ENCODE results near the gene ZNF723.
"Not testable (repeated sequence)": the region's sequence is repeated elsewhere in the genome, so short reads cannot be mapped to it uniquely, and the experiment has no call there.

Gene ZNF723

GRCh38 chr19:22832031-22832762 is at the start of gene ZNF723:
TSS of gene ZNF723 (plus strand) at chr19:22832291. CDS start at chr19:22832380, 89 bp downstream.
- DNase-seq (ENCODE audit: low read depth), result no peak
- no peak within 1 kb of the TSS for H3K4me3 ChIP-seq (ENCODE audit: low read depth, low read length)
- TF ChIP-seq, protein P1, sequence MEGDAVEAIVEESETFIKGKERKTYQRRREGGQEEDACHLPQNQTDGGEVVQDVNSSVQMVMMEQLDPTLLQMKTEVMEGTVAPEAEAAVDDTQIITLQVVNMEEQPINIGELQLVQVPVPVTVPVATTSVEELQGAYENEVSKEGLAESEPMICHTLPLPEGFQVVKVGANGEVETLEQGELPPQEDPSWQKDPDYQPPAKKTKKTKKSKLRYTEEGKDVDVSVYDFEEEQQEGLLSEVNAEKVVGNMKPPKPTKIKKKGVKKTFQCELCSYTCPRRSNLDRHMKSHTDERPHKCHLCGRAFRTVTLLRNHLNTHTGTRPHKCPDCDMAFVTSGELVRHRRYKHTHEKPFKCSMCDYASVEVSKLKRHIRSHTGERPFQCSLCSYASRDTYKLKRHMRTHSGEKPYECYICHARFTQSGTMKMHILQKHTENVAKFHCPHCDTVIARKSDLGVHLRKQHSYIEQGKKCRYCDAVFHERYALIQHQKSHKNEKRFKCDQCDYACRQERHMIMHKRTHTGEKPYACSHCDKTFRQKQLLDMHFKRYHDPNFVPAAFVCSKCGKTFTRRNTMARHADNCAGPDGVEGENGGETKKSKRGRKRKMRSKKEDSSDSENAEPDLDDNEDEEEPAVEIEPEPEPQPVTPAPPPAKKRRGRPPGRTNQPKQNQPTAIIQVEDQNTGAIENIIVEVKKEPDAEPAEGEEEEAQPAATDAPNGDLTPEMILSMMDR (IDR thresholded peaks at IDR 0.05; ENCODE audit: control insufficient read depth, extremely low read depth, insufficient read depth), result no peak

DNA sequence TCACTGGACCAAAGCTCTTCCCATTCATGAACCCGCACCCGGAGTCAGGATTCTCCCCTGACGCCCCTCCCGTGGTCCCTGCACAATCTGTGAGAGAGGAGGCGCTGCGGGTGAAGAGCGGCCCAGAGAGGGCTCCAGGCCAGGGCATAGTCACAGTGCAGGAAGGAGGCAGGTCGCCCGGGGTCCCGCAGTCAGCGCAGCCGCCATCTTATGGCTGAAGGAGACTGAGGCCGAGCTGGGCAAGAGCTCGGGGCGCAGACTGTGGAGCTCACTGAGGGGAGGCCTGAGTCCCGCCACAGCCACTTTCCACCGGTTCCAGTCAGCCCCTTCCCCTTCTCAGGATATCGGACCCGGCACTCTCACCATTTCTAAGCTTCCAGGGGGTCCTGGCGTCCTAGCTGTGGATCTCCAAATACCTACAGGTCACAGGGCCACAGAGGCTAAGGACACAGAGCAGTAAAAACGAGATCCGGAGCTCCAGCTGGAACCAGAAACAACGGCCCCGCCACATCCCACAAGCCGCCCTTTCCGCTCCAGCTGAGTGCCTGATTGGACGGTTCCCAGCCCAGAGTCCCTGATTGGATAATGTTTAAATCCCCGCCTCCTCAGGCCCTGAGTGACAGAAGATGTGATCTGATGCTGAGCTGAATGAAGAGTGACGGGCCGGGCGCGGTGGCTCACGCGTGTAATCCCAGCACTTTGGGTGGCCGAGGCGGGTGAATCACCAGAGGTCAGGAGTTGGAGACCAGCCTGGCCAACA is 48.3 kb upstream of the ZNF723 start, which contains the start of gene ZNF99:
Gene ZNF99, minus strand, starts transcription at position 501 of the 760 bp plus-strand sequence. Its CDS starts 135 bp downstream, at position 366.
- TF ChIP-seq, protein P1 (IDR thresholded peaks at IDR 0.05; ENCODE audit: control insufficient read depth, extremely low read depth, insufficient read depth), result no peak
- no peak for DNase-seq (ENCODE audit: low read depth)
- H3K4me3 ChIP-seq (ENCODE audit: low read depth, low read length), result no peak within 1 kb of the TSS

- DNase-seq (ENCODE audit: low read depth); H3K4me3 ChIP-seq (ENCODE audit: low read depth, low read length): not testable (repeated sequence)
Observed at GRCh38 chr19:22792863-22793262, 39.2 kb upstream of the ZNF723 start.

GRCh38 chr19:22797040-22797439 is 35.1 kb upstream of the ZNF723 start:
- TF ChIP-seq, protein P1 (IDR thresholded peaks at IDR 0.05; ENCODE audit: control insufficient read depth, extremely low read depth, insufficient read depth), result no peak
- no peak for DNase-seq (ENCODE audit: low read depth)
- H3K4me3 ChIP-seq (ENCODE audit: low read depth, low read length), result no peak overlapping the region

DNA sequence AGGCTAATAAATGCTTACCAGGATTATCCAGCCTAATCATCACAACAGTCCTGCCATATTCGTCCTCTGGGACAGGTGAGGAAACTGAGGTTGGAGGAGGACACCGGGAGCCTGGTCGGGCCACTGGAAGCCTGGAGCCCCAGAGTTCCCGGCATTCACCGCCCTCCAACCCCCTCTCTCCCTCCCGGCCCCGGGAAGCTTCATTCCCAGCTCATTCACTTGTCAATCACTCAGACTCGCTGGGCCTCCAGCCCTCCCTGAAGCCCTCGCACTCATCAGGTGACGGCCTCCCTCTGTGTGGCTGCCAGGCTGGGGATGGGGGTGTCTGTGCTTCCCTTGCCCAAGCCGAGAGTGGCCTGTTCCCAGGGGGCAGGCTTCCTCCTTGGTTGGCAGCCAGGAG is 25.7 kb upstream of the ZNF723 start:
- TF ChIP-seq, protein P1 (IDR thresholded peaks at IDR 0.05; ENCODE audit: control insufficient read depth, extremely low read depth, insufficient read depth), result no peak
- no peak for DNase-seq (ENCODE audit: low read depth)
- no peak overlapping the region for H3K4me3 ChIP-seq (ENCODE audit: low read depth, low read length)

- DNase-seq (ENCODE audit: low read depth), result no peak
- H3K4me3 ChIP-seq (ENCODE audit: low read depth, low read length), result no peak overlapping the region
Observed at GRCh38 chr19:22807061-22807835, 24.8 kb upstream of the ZNF723 start.

More at GRCh38 chr19:22807061-22807835, 24.8 kb upstream of the ZNF723 start:
- TF ChIP-seq, protein P1 (IDR thresholded peaks at IDR 0.05; ENCODE audit: control insufficient read depth, extremely low read depth, insufficient read depth), result no peak

All from LNCaP clone FGC (cell line).